HCT116 (cell line): ENCODE measurements around the gene RRAS2. TPM values are rescaled to one million over a fixed set of nuclear protein-coding genes. Genes with fewer than 3 reads are reported as not detected.

Source experiments
- ATAC-seq: fragments of 200-7000 bp; cut with Tn5 transposase; 2 replicates; pipeline ENCODE4 v1.9.1; 2020; ENCODE audit warnings: mild to moderate bottlenecking, moderate library complexity
- BruUV-seq: library from RNA; stranded (reverse); fragments of 400-500 nt; replicated peaks from 2 replicates; lab custom pipeline; 2021; lab: Mats Ljungman, UMichigan
- CTCF ChIA-PET: fragments of 300-600 bp; sonication (Branson Sonifier 250); formaldehyde crosslinking; loops from one replicate; lab custom pipeline; 2021; ENCODE audit warnings: antibody characterized with exemption; lab: Charles Lee
- POLR2A ChIA-PET: fragments of 300-600, 350-600 bp; sonication (Branson Sonifier 250); formaldehyde crosslinking; loops from one replicate; lab custom pipeline; 2021; ENCODE audit warnings: antibody characterized with exemption; lab: Charles Lee
- RAD21 ChIA-PET, 2 experiments: fragments of 300-600 bp; sonication (Branson Sonifier 250); formaldehyde crosslinking; loops; one replicate each; lab custom pipeline; 2023; ENCODE audit warnings: low total read pairs in 2 of 2; ENCODE audit not compliant: uncharacterized antibody in 2 of 2, unreplicated experiment in 2 of 2, low non-redundant PET in 1 of 2; lab: Charles Lee
- DNase-seq: peaks from one replicate; pipeline ENCODE4 v3.0.0-alpha.2; 2010; ENCODE audit warnings: low read depth, low spot score
- H2AFZ ChIP-seq: fragments of 200-600 bp; shearing (Covaris generic), sonication (generic); 2 replicates; pipeline ENCODE4 v1.6.1; 2017; ENCODE audit warnings: low read depth, mixed run types, mixed read lengths, antibody characterized with exemption, low read length; ENCODE audit not compliant: poor library complexity, severe bottlenecking
- H3K27ac ChIP-seq: 2 replicates; pipeline ENCODE4 v1.5.1; 2012; ENCODE audit warnings: low read depth, low read length
- H3K27me3 ChIP-seq: fragments of 200-600 bp; sonication (generic); 2 replicates; pipeline ENCODE4 v1.6.1; 2016; ENCODE audit warnings: mixed run types, low read length, mixed read lengths; ENCODE audit not compliant: insufficient read depth
- H3K36me3 ChIP-seq, 2 experiments: fragments of 200-500 bp in 1 of 2; fragments of 200-600 bp in 1 of 2; sonication (Bioruptor generic) in 1 of 2; sonication (generic) in 1 of 2; 2 replicates each; pipeline versions ENCODE4 v1.5.1 to v1.6.1; 2014 to 2016; ENCODE audit warnings: low read length in 2 of 2, inconsistent platforms in 1 of 2, mixed read lengths in 1 of 2, mixed run types in 1 of 2; ENCODE audit not compliant: insufficient read depth in 2 of 2, control insufficient read depth in 1 of 2
- H3K4me1 ChIP-seq, 2 experiments: fragments of 200-600 bp in 1 of 2; sonication (generic) in 1 of 2; 2 replicates each; pipeline versions ENCODE4 v1.5.1 to v1.6.1; 2012 to 2017; ENCODE audit warnings: low read length in 2 of 2, inconsistent platforms in 1 of 2, mild to moderate bottlenecking in 1 of 2, mixed read lengths in 1 of 2, mixed run types in 1 of 2, moderate library complexity in 1 of 2; ENCODE audit not compliant: insufficient read depth in 2 of 2, control insufficient read depth in 1 of 2
- H3K4me2 ChIP-seq: fragments of 200-600 bp; sonication (generic); 2 replicates; pipeline ENCODE4 v1.6.1; 2017; ENCODE audit warnings: mixed run types, low read length, mixed read lengths
- H3K4me3 ChIP-seq, 2 experiments: fragments of 200-600 bp in 1 of 2; sonication (generic) in 1 of 2; replicated peaks in 1 of 2; 2 replicates each; pipeline ENCODE4 v1.5.1; 2011 to 2016; ENCODE audit warnings: low read length in 2 of 2, control low read depth in 1 of 2, low read depth in 1 of 2, mild to moderate bottlenecking in 1 of 2, mixed read lengths in 1 of 2, mixed run types in 1 of 2
- H3K79me2 ChIP-seq: fragments of 200-600 bp; sonication (generic); 2 replicates; pipeline ENCODE4 v1.6.1; 2017; ENCODE audit warnings: mild to moderate bottlenecking, mixed run types, low read length, moderate library complexity, mixed read lengths; ENCODE audit not compliant: insufficient read depth
- H3K9ac ChIP-seq: fragments of 200-600 bp; sonication (generic); 2 replicates; pipeline ENCODE4 v1.6.1; 2016; ENCODE audit warnings: low read length, mixed read lengths
- H3K9me2 ChIP-seq: fragments of 200-600 bp; sonication (generic), shearing (Covaris generic); 2 replicates; pipeline ENCODE4 v1.6.1; 2017; ENCODE audit warnings: mixed run types, mild to moderate bottlenecking, moderate library complexity; ENCODE audit not compliant: insufficient read depth
- H3K9me3 ChIP-seq, 2 experiments: fragments of 200-500 bp in 1 of 2; fragments of 200-600 bp in 1 of 2; sonication (Bioruptor generic) in 1 of 2; sonication (generic) in 1 of 2; 2 replicates each; pipeline ENCODE4 v1.6.1; 2014 to 2017; ENCODE audit warnings: low read length in 2 of 2, mixed read lengths in 2 of 2, inconsistent platforms in 1 of 2, low read depth in 1 of 2, mild to moderate bottlenecking in 1 of 2, mixed run types in 1 of 2, moderate library complexity in 1 of 2; ENCODE audit not compliant: control insufficient read depth in 1 of 2, insufficient read depth in 1 of 2
- H4K20me1 ChIP-seq: fragments of 200-600 bp; sonication (generic), shearing (Covaris generic); 2 replicates; pipeline ENCODE4 v1.6.1; 2017; ENCODE audit warnings: mixed run types, mild to moderate bottlenecking, moderate library complexity; ENCODE audit not compliant: insufficient read depth
- CBX3 ChIP-seq: IDR thresholded peaks from 2 replicates; pipeline ENCODE4 v1.6.1; 2012; ENCODE audit warnings: low read depth
- FOSL1 ChIP-seq: IDR thresholded peaks from 2 replicates; pipeline ENCODE4 v1.6.1; 2012; ENCODE audit warnings: low read depth
- intact Hi-C: fragments of 100-400 bp; cut with micrococcal nuclease; formaldehyde crosslinking; loops from 2 replicates; pipeline ENCODE4 v1.10.0; 2022
- total RNA-seq: library from RNA; stranded (reverse); gene quantifications from one replicate; pipeline ENCODE4 v1.2.1, GENCODE V29; 2021; ENCODE audit not compliant: unreplicated experiment

The RRAS2 gene
- total RNA-seq, 1 experiment from 2014 or later: 54.5 TPM

DNA sequence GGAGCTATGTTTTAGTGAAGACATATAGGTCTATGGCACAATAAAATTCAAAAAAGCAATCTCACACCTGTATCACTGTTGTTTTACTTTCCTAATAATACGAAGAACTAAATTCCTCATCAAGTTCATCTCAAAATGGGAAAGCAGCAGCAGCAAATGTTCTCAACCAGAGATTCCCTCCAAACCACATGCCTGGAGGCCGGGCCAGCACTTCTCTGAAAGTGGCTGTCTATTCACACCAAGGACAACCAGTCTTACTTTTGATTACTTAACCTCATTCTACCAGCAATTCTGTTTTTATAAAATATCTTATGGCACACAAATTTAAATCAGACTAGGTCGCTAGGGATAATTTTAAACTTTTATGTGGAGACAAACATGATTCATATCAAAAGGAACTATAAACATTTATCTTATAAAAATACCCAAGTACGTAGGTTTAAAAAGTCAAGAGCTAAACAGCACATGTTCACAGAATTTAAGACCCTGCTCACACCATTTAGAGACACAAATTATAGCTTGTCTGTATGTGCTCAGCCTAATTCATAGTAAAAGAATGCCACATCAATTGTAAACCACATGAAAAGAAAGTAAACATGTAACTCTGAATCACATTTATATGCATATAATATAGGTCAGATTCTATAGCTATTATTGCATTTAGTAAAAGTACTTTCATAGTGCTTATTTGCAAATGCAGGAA, 46.1 kb downstream of the RRAS2 start:
- Histone ChIP-seq H3K4me3 (no peak overlapping the region), H3K4me2 (no peak overlapping the region), H3K9me3 (no peaks in the 10 kb centered on the region), H3K4me1 (peaks cover 0 to 5% of the 10 kb centered on the region in 2 experiments; a peak in 1 of 4 replicates), H3K27ac (no peak overlapping the region), H3K9ac (no peak overlapping the region), H2AFZ (no peak overlapping the region), H3K79me2 (peaks cover 80% of the 10 kb centered on the region), H4K20me1 (peaks cover 11% of the 10 kb centered on the region; the same call in 1 of the 2 replicates), H3K36me3 (no peaks in the 10 kb centered on the region), H3K9me2 (no peaks in the 10 kb centered on the region), H3K27me3 (no peaks in the 10 kb centered on the region)
- no peak for ATAC-seq
- ChIA-PET RAD21 (no interaction called here), POLR2A (no interaction called here), CTCF (interaction anchor here (1.6 kb wide), 1 partner anchor 12 kb away, joined by 3 read pairs; no protein-coding TSS in a partner anchor)
- intact Hi-C loops: no loop called here
- no peak for TF ChIP-seq CBX3
- no TSS peak for BruUV-seq
- DNase-seq: no peak

DNA sequence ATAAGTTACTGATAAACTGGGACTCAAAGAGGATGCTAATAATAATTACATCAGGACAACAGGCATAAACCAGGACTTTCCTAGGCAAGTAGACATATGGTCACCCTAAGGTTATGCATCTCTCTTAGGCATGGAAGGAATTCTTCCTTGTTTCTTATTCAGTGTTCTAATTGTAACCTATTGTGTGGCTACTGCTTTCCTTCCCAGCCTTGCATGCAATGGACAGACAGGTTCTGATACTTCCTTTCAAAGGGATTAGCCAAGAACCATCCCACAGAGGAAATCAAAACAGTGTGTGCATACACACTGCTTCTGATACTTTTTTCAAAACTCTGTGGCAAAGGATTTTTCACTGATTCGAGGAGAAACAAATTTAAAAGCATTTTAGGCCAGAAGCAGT, 48.3 kb downstream of the RRAS2 start:
- TF ChIP-seq FOSL1: no peak
- TF ChIP-seq, all 23 proteins: peak for 0
- Histone ChIP-seq H3K4me3 (no peak overlapping the region), H3K27me3 (no peaks in the 10 kb centered on the region), H3K27ac (no peak overlapping the region), H3K36me3 (no peaks in the 10 kb centered on the region), H2AFZ (no peak overlapping the region), H3K79me2 (peaks cover 81% of the 10 kb centered on the region), H3K4me2 (no peak overlapping the region), H4K20me1 (peaks cover 9% of the 10 kb centered on the region; the same call in 1 of the 2 replicates), H3K9ac (no peak overlapping the region), H3K9me3 (no peaks in the 10 kb centered on the region), H3K9me2 (no peaks in the 10 kb centered on the region), H3K4me1 (peaks cover 0 to 5% of the 10 kb centered on the region in 2 experiments; a peak in 1 of 4 replicates)
- intact Hi-C loops: no loop called here
- ATAC-seq: no peak
- ChIA-PET RAD21 (no interaction called here), POLR2A (no interaction called here), CTCF (no interaction called here)
- no peak for DNase-seq
- BruUV-seq: no TSS peak
